NCI-H510A (cell line): ENCODE measurements around the gene CROCC2.
A peak's percentile ranks its signal among the peaks of the same experiment; 100 is the strongest.

Experiments used
- DNase-seq: peaks from one replicate; lab custom pipeline; 2025; lab: John Stamatoyannopoulos, UW

The CROCC2 gene

DNA sequence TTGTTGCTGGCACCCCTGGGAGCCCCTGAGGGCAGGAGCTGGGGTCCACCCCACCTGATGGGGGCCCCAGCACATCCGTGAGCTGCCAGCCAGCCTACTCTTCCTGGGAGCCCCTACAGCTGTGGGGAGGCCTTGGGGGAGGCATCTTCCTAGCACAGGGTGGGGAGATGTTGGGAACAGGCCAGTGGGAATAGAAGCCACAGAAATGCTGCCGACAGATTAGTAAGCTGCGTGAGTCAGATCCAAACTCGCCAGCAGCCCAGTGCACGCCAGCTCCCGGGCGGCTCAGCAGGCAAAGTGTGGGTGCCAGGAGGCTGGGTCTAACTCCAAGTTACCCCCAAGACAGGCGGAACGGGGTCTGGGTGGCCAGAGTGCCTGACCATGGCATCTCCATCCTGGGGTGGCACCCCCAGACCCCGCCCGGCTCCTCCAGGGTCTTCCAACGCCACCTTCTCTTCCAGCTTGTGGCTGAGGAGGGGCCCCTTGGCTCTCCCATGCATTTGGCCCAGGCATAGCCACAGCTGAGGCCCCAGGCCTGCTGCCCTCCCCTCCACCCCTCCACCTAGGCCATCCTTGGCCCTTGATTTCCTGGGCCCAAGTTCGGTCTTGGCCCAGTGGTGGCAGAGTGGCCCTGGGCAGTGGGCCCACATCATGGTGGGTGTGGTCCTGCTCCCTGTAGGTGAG lies 15.3 kb downstream of the CROCC2 start:
- DNase-seq: no peak

DNA sequence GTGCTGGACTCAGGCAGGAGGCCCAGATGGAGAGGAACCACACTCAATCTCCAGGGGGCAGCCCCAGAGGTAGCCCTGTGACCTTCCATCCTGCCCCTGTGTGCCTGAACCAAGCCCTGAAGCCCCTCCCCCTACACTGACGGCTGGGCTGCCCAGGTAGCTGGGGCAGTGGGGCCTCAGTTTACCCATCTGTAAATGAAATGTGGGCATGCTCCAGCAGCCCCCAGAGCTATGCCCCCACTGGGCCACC lies 15.8 kb downstream of the CROCC2 start:
- DNase-seq: no peak

DNA sequence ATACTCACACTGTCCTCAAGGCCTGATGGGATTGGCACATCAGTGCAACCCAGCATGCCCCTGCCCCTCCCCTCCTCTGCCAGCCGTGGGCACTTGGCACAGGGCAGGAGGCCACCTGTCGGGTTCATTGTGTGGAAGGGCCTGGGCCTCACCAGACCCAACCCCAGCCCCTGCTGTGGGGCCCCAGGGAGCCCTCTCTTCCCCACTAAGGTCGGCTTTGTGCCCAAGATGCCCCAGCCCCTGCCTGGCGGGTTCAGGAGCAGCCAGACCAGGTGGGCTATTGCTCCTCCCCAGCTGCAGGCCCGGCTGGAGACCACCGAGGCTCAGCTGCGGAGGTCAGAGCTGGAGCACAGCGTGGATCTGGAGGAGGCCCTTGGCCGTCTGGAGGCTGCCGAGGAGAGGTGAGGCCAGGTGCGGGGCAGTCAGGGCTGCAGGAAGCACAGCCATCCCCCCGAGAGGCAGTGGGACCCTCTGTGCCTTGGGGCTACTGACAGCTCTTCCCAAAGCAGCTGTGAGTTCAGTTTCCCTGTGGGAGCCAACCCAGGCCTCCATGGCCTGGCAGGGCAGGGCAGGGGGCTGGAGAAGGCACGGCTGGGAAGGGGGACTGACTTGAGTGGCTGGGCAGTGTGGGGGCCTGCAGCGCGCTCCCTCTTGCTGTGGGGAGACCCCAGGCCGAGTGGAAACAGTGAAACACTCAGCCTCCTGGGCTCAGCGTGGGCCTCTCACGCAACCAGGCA lies 16.3 kb downstream of the CROCC2 start:
- DNase-seq: no peak

DNA sequence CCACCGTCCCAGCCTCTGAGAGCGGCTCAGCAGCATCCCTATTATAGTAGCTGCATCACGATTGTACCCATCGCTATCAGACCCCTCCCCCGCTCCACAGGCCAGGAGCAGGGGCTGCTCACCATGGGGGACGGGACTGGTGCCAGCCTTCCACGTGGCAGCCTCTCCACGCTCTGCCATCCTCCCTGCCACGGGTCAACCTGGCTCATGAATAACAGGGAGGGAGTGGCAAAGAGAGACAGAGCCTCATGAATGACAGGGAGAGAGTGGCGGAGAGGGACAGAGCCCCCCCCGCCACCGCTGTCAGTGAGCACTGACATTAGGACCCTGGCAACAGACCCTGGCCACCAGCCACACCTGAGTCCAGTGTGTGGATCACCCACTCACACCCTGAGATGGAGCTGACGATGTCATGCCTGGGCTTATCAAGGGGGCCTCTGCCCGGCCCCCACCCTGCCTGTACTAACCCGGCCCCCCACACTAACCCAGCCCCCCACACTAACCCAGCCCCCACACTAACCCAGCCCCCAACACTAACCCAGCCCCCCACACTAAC lies 16.9 kb downstream of the CROCC2 start:
- no peak for DNase-seq

DNA sequence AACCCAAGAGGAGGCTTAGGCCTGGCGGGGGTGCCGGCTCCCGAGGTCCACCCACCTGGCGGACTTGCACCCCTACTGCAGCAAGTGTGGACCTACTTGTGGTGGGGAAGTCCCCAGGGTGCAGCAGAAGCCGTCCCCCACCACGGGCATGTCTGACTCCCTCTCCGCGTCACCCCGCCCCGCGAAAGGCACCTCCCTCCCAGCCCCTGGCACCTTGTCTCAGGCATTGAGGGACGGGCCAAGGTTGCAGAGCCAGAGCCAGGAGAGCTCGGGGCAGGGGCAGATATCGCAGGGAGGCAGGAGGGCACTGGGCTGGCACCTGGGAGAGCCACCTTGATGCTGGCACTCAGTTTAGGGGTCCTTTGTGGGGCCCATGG lies 19.0 kb downstream of the CROCC2 start:
- DNase-seq: no peak

GRCh38 chr2:240925568-240926515 lies 19.7 kb downstream of the CROCC2 start:
- peak; percentile 33 for DNase-seq

- DNase-seq: no peak
These were observed 20.6 kb downstream of the CROCC2 start for GRCh38 chr2:240926516-240927389.

GRCh38 chr2:240927390-240927781 lies 21.2 kb downstream of the CROCC2 start:
- no peak for DNase-seq

DNA sequence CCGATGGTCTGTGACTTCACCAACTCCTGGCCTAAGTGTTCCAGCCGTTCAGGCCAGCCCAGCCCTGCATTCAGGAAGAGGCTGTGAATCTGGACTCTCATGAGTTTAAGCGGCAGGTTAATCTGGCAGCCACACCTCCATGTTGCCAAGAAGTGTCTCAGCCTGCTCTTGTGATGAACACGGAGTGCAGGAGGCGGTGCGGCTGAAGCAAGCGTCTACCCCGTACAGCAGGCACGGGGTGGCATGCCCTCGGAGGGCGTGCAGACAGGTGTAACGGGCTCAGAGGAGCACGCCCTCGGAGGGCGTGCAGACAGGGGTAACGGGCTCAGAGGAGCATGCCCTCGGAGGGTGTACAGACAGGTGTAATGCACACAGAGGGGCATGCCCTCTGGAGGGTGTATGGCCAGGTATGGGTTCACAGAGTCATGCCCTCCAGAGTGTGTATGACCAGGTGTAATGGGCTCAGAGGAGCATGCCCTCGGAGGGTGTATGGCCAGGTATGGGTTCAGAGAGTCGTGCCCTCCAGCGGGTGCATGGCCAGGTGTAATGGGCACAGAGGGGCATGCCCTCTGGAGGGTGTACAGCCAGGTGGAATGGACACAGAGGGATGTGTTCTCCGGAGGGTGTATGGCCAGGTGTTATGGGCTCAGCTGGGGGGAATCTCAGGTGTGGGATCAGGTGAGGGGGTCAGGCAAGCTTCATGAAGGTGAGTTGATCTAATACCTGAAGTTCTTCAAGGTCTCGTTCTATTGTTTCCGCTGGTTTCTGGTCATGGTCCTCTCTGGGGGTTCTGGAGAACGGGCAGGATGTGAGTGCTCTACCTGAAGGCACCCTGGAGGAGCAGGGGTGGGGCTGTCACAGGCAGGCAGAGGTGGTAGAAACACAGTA lies 22.6 kb downstream of the CROCC2 start:
- no peak for DNase-seq

GRCh38 chr2:240929364-240930095 lies 23.4 kb downstream of the CROCC2 start:
- DNase-seq: no peak

DNA sequence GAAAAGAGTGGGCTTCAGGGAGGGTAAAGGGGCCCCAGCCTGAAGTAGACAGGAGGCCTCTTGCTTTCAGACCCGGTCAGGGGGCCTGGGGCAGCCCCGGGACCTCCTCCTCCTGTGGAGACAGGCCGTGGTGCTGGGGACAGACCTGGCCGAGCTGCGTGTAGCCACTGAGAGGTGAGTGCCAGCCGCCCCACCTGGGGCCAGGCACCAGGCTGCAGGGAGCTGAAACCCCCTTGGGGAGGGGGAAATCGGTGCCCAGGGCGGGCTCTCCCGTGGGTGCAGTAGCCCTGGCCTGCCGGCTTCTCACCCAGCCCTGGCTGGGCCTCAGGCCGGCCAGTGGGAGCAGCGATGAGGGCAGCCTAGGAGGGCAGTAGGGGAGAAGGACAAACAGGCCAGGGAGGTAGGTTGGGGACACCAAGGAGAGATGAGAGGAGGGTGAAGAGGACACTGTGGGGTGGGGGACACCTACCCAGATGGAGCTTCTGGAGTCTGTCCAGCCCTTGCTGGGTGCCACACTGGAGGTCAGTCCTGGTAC lies 24.0 kb downstream of the CROCC2 start:
- no peak for DNase-seq

GRCh38 chr2:240930631-240931318 lies 24.6 kb downstream of the CROCC2 start:
- no peak for DNase-seq

DNA sequence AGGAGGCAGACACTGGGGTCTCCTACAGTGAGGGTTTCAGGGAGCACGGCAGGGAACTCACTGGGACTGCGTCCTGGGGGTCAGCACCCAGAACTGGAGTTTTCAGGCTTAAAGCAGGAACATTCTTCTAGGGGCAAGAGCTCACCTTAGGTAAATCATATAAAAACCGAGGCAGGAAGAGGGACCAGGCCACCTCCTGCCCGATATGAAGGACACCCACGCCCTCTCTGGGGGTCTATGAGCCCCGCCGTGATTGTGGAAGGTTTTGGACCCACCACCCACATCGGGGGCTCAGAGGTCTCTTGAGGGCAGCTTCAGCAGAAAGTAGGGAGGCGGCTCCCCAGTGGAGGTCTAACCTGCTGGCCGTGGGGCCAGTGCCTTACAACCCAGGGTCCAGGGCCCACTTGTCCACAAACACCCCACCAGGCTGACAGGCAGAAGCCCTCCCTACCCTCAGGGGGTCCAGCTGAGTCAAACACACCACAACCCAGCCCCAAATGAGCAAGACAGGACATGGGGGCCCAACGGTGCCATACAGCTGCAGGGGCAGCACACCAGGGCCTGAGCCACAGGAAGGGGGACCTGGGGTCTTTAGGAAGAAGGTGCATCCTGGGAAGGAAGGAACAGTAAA lies 25.3 kb downstream of the CROCC2 start:
- no peak for DNase-seq

DNA sequence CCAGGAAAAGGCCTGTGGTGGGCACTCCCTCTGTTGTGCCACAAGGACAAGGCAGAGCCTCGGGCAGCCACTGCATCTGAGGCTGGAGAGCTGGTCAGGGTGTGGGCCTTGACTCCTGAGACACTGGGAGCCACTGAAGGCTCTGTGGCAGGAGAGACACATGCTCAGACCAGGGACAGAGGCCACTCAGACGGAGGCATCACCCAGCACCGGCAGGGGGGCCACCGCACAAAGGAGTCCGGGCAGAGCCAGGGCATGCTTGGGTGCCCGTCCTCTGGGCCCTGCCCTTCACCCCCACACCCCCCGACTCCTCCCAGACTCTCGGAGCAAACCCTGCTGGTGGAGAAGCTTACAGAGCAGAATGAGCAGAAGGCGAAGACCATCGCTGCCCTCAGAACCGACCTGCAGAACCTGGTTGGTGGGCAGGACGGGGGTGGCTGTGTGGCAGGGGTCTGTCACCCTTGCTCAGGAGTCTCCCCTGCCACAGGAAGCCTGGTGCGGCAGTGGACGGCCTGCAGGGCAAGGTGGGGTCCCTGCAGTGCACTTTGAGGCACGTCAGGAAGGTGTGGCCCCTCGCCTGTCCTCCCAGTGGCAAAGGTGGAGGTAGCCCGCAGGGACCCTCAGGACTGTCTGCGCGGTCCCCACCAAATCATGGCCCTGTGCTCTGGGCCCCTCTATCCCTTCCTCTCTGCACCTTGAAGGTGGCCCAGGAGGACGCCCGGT lies 26.0 kb downstream of the CROCC2 start:
- no peak for DNase-seq

GRCh38 chr2:240932724-240933047 lies 26.6 kb downstream of the CROCC2 start:
- no peak for DNase-seq

DNA sequence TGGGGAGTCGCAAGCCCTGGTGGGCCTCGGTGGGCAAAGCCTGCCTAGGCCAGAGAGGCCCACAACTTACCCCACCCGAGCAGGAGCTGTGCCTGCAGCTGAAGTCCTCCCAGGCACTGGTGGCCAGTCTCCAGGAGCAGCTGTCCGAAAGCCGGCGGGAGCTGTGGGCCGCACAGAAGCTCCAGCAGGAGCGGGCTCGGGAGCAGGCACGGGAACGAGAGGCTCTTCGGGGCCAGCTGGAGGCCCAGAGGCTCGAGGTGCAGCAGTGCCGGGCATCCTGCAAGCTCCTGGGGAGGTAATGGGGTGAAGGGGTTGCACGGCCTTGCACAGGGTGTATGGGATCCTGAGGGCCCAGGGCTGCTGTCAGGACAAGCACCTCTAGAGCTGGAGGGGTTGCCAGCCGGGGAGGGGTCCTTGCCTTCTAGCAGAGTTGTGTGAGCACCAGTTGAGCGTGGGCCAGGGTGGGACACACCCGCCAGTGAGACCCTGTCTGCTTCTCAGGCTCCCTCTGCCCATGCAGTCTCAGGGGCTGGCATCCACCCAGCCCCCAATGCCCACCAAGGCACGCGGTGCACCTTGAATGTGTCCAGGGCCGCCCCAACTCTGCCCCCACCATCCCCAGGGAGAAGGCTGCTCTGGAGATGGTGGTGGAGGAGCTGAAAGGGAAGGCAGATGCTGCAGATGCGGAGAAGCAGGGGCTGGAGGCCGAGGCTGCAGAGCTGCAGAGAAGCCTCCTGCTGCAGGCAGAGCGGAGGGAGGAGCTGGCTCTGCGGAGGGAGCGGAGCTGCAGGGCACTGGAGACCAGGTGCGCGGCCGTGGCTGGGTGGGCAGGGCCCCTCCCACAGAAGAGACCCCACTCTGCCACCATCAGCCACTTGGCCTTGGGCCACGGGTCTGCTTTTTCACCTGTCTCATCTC lies 27.2 kb downstream of the CROCC2 start:
- no peak for DNase-seq
